Loucy (cell line): Measurements from ENCODE around the gene ARSI.

Experiments used
- CTCF ChIP-seq: fragments of 200-600 bp; sonication (generic); conservative IDR thresholded peaks from 2 replicates; pipeline ENCODE4 v1.5.1; 2014; ENCODE audit warnings: mild to moderate bottlenecking, antibody characterized with exemption, low read length
- EZH2phosphoT487 ChIP-seq: fragments of 200-600 bp; IDR thresholded peaks from 2 replicates; pipeline ENCODE4 v1.6.1; 2018; ENCODE audit warnings: antibody characterized with exemption, mild to moderate bottlenecking, moderate library complexity, borderline replicate concordance

GRCh38 chr5:150305095-150305494 lies 2.4 kb upstream of the ARSI start:
- TF ChIP-seq CTCF (no peak), EZH2phosphoT487 (no peak)
